Measurements from ENCODE around the gene NCL. TPM values are rescaled to one million over a fixed set of nuclear protein-coding genes. Genes with fewer than 3 reads are reported as not detected.
A peak's percentile ranks its signal among the peaks of the same experiment; 100 is the strongest.

NCL gene
- total and polyA plus RNA-seq, 2 of the 4 experiments (the other 2 are of a cell fraction), result 267 to 289 TPM

- peak overlapping the region; percentile 87 for H2BK20ac ChIP-seq (ENCODE audit: low read depth, low read length)
- ATAC-seq (ENCODE audit: low read depth), result peak; percentile 3
- no peaks in the 10 kb centered on the region for H3K27me3 ChIP-seq (ENCODE audit: control insufficient read depth, insufficient read depth, low read length)
- 0 out of 2 replicates have a peak, but pooled peaks cover 3% of the 10 kb centered on the region for H3K4me1 ChIP-seq (ENCODE audit: control insufficient read depth, insufficient read depth, low read length)
- WGBS, 2 experiments (ENCODE audit: extremely low coverage in 2 of 2, insufficient read length in 1 of 2), result no CpG with 5 or more reads among the region's 9 CpGs
- H3K18ac ChIP-seq (ENCODE audit: low read depth, low read length), result no peak overlapping the region
- POLR2A ChIA-PET (ENCODE audit: unreplicated experiment), result no interaction called here
- H3K14ac ChIP-seq (replicated peaks; ENCODE audit: low read depth, low read length), result peak overlapping the region; percentile 94
- H4K5ac ChIP-seq (ENCODE audit: low read depth, low read length), result no peak overlapping the region
- peak overlapping the region; percentile 58 for H2AK9ac ChIP-seq (replicated peaks; ENCODE audit: low read depth, low read length, poor library complexity)
- peak overlapping the region; percentile 75 for H3K4ac ChIP-seq (ENCODE audit: low read depth, low read length)
- no peak overlapping the region for H3K27ac ChIP-seq (ENCODE audit: insufficient read depth, low read length)
- CTCF ChIA-PET, result interaction anchor here (0.5 to 1.9 kb wide), 17 partner anchors 12 to 309 kb away, joined by 3 to 7 read pairs (median 3); no protein-coding TSS in a partner anchor
- no peak for DNase-seq
- H3K4me2 ChIP-seq (ENCODE audit: low read depth, low read length), result peak overlapping the region; percentile 68
- H2BK5ac ChIP-seq (ENCODE audit: low read depth, low read length, poor library complexity, severe bottlenecking), result no peak overlapping the region
- no peak overlapping the region for H3K4me3 ChIP-seq (ENCODE audit: insufficient read depth, low read depth, low read length)
- peak overlapping the region; percentile 83 for H2BK120ac ChIP-seq (ENCODE audit: low read depth, low read length)
- H2AFZ ChIP-seq (replicated peaks; ENCODE audit: low read length, poor library complexity), result peak overlapping the region; percentile 95
- no peaks in the 10 kb centered on the region for H4K20me1 ChIP-seq (ENCODE audit: insufficient read depth, low read length)
- no peaks in the 10 kb centered on the region for H3K9me1 ChIP-seq (ENCODE audit: insufficient read depth, low read length)
- no peak overlapping the region for H3K56ac ChIP-seq (ENCODE audit: extremely low read depth, insufficient read depth, low read length)
- H3K79me1 ChIP-seq (ENCODE audit: low read depth in 1 of 2, low read length in 2 of 2), result no peaks in the 10 kb centered on the region
- H3K9ac ChIP-seq (ENCODE audit: low read depth, low read length), result peak overlapping the region; percentile 12; the same call in 1 of the 2 replicates
- BruUV-seq (replicated peaks), result no TSS peak
- peak overlapping the region; percentile 57; the same call in 1 of the 3 replicates for H2BK15ac ChIP-seq (ENCODE audit: low read depth, low read length)
- no peak overlapping the region for H2AK5ac ChIP-seq (ENCODE audit: low read depth, low read length)
- H4K8ac ChIP-seq (ENCODE audit: low read depth in 2 of 2, low read length in 2 of 2), result peak overlapping the region; percentile 19 to 81; a peak in 2 of 4 replicates
- in situ Hi-C loops (cut with MboI; ENCODE audit: low sequenced_read_pairs) (loop anchor here (5.0 to 10.0 kb wide), 3 partner anchors 115 to 308 kb away; no protein-coding TSS in a partner anchor), dilution Hi-C loops (cut with HindIII; ENCODE audit: low sequenced_read_pairs, unreplicated experiment) (no loop called here), intact Hi-C loops (cut with micrococcal nuclease) (loop anchor here (1.0 to 2.0 kb wide), 5 partner anchors 40 to 510 kb away; no protein-coding TSS in a partner anchor)
- H3K23ac ChIP-seq (ENCODE audit: low read depth, low read length), result 0 out of 2 replicates have a peak overlapping the region, but pooled peaks have one; percentile 67
- no peak for TF ChIP-seq CHD1 (IDR thresholded peaks at IDR 0.05; ENCODE audit: low read depth, low read length)
- no peak for TF ChIP-seq POLR2A (IDR thresholded peaks at IDR 0.05; ENCODE audit: low read depth, low read length)
- TF ChIP-seq NFE2L2 (IDR thresholded peaks at IDR 0.05; ENCODE audit: low read depth, low read length), result no peak
- no peak for TF ChIP-seq RFX5 (IDR thresholded peaks at IDR 0.05; ENCODE audit: low read depth, low read length)
- H3K36me3 ChIP-seq (ENCODE audit: control insufficient read depth, insufficient read depth, low read length), result no peaks in the 10 kb centered on the region
- no peaks in the 10 kb centered on the region for H3K9me3 ChIP-seq (ENCODE audit: control insufficient read depth, insufficient read depth, low read length)
- peak overlapping the region; percentile 51; the same call in 1 of the 2 replicates for H4K91ac ChIP-seq (ENCODE audit: insufficient read depth, low read depth, low read length)
Measured at GRCh38 chr2:231412618-231412963, 51.7 kb downstream of the NCL start.
